HepG2 (cell line): Measurements from ENCODE around the gene CTDSP1. TPM values are rescaled to one million over a fixed set of nuclear protein-coding genes. Genes with fewer than 3 reads are reported as not detected.

Experiments used
- ATAC-seq: fragments of 200-7000 bp; cut with Tn5 transposase; 3 replicates; pipeline ENCODE4 v1.9.1; 2020; ENCODE audit warnings: mild to moderate bottlenecking, moderate library complexity
- BruUV-seq: library from RNA; stranded (reverse); fragments of 400-500 nt; replicated peaks from 2 replicates; lab custom pipeline; 2021; lab: Mats Ljungman, UMichigan
- CTCF ChIA-PET: fragments of 300-600 bp; formaldehyde crosslinking; extraction: SDS; loops from one replicate; lab custom pipeline; 2021; ENCODE audit warnings: low total read pairs, inconsistent platforms, low intra/inter-chr PET ratio; lab: Yijun Ruan, JAX
- POLR2A ChIA-PET: fragments of 350-600 bp; sonication (Branson Sonifier 250); formaldehyde crosslinking; loops from one replicate; lab custom pipeline; 2020; ENCODE audit warnings: antibody characterized with exemption, inconsistent platforms; lab: Yijun Ruan, JAX
- DNase-seq: peaks from one replicate; pipeline ENCODE4 v3.0.0-alpha.2; 2015; ENCODE audit warnings: low spot score
- FAIRE-seq: peaks from 3 replicates; lab custom pipeline; 2011; peaks lifted over from hg19 to GRCh38; lab: Jason Lieb, UNC
- H2AFZ ChIP-seq: one replicate; pipeline ENCODE4 v1.6.1; 2011; ENCODE audit warnings: low read length, inconsistent platforms
- H3K27ac ChIP-seq: fragments of 300-600 bp; 3 replicates; pipeline ENCODE4 v1.8.0; 2011; ENCODE audit warnings: mixed run types, mild to moderate bottlenecking, mixed read lengths, low read length, inconsistent platforms; ENCODE audit not compliant: insufficient read depth; ENCODE audit errors: extremely low read length
- H3K27me3 ChIP-seq, 2 experiments: fragments of 200-600 bp in 1 of 2; 2 replicates in 1 of 2; 3 replicates in 1 of 2; pipeline versions ENCODE4 v1.6.0 to v1.8.0; 2011; ENCODE audit warnings: low read length in 2 of 2, mild to moderate bottlenecking in 2 of 2, moderate library complexity in 2 of 2, inconsistent platforms in 1 of 2; ENCODE audit not compliant: insufficient read depth in 2 of 2, control insufficient read depth in 1 of 2
- H3K36me3 ChIP-seq, 2 experiments: fragments of 200-600 bp in 1 of 2; replicated peaks in 1 of 2; 2 replicates in 1 of 2; 3 replicates in 1 of 2; pipeline versions ENCODE4 v1.5.1 to v1.8.0; 2011; ENCODE audit warnings: low read length in 2 of 2, inconsistent platforms in 1 of 2; ENCODE audit not compliant: insufficient read depth in 2 of 2, control insufficient read depth in 1 of 2
- H3K4me1 ChIP-seq: 2 replicates; pipeline ENCODE4 v1.5.1; 2012; ENCODE audit warnings: low read length, inconsistent platforms; ENCODE audit not compliant: insufficient read depth
- H3K4me2 ChIP-seq: 2 replicates; pipeline ENCODE4 v1.6.0; 2011; ENCODE audit warnings: low read depth, low read length, inconsistent platforms
- H3K4me3 ChIP-seq, 3 experiments: fragments of 200-600 bp in 1 of 3; sonication (generic), shearing (Covaris generic) in 1 of 3; replicated peaks in 1 of 3; 2 replicates each; pipeline ENCODE4 v1.5.1; 2011 to 2016; ENCODE audit warnings: low read length in 3 of 3, inconsistent platforms in 2 of 3, low read depth in 2 of 3, mild to moderate bottlenecking in 2 of 3, control low read depth in 1 of 3, mixed read lengths in 1 of 3; ENCODE audit not compliant: insufficient read depth in 1 of 3
- H3K79me2 ChIP-seq: one replicate; pipeline ENCODE4 v1.6.1; 2011; ENCODE audit warnings: low read length, inconsistent platforms; ENCODE audit not compliant: insufficient read depth
- H3K9ac ChIP-seq: 2 replicates; pipeline ENCODE4 v1.6.0; 2011; ENCODE audit warnings: mild to moderate bottlenecking, low read depth, low read length, inconsistent platforms; ENCODE audit not compliant: insufficient read depth
- H3K9me3 ChIP-seq: 2 replicates; pipeline ENCODE4 v1.5.1; 2012; ENCODE audit warnings: mild to moderate bottlenecking, low read length
- H4K20me1 ChIP-seq: 2 replicates; pipeline ENCODE4 v1.6.0; 2011; ENCODE audit warnings: inconsistent platforms, mild to moderate bottlenecking, low read length, moderate library complexity; ENCODE audit not compliant: insufficient read depth
- CENPX ChIP-seq: sonication (generic); formaldehyde crosslinking; IDR thresholded peaks from 2 replicates; pipeline ENCODE4 v1.9.0; 2021; ENCODE audit warnings: mild to moderate bottlenecking, missing genetic modification reagents, moderate library complexity
- FOSL2 ChIP-seq: sonication (generic); formaldehyde crosslinking; IDR thresholded peaks from 2 replicates; pipeline ENCODE4 v1.4.0; 2020; ENCODE audit warnings: missing genetic modification reagents
- HES4 ChIP-seq: sonication (generic); formaldehyde crosslinking; IDR thresholded peaks from 2 replicates; pipeline ENCODE4 v1.9.0; 2021; ENCODE audit warnings: mild to moderate bottlenecking, missing genetic modification reagents, borderline replicate concordance
- HINFP ChIP-seq: sonication (generic); formaldehyde crosslinking; IDR thresholded peaks from 2 replicates; pipeline ENCODE4 v1.4.0; 2020; ENCODE audit warnings: low read depth, mild to moderate bottlenecking, missing genetic modification reagents
- KMT2A ChIP-seq: sonication (generic); formaldehyde crosslinking; IDR thresholded peaks from 2 replicates; pipeline ENCODE4 v1.4.0; 2020; ENCODE audit warnings: missing genetic modification reagents
- RFX3 ChIP-seq: IDR thresholded peaks from 2 replicates; pipeline ENCODE4 v1.6.1; 2016; ENCODE audit warnings: missing biosample characterization, missing genetic modification reagents
- TOE1 ChIP-seq: sonication (generic); formaldehyde crosslinking; IDR thresholded peaks from 2 replicates; pipeline ENCODE4 v1.4.0; 2020; ENCODE audit warnings: mild to moderate bottlenecking, missing genetic modification reagents
- U2AF1 ChIP-seq: fragments of 200-400 bp; formaldehyde crosslinking; optimal IDR thresholded peaks from 2 replicates; pipeline ENCODE3; 2017; ENCODE audit warnings: mild to moderate bottlenecking, low read depth, low read length
- ZIK1 ChIP-seq: sonication (generic); formaldehyde crosslinking; IDR thresholded peaks from 2 replicates; pipeline ENCODE4 v1.5.0; 2020; ENCODE audit warnings: mild to moderate bottlenecking, low read depth, missing genetic modification reagents, borderline replicate concordance
- ZNF142 ChIP-seq: sonication (generic); formaldehyde crosslinking; IDR thresholded peaks from 2 replicates; pipeline ENCODE4 v1.4.0; 2020; ENCODE audit warnings: missing genetic modification reagents
- ZNF746 ChIP-seq: sonication (generic); formaldehyde crosslinking; IDR thresholded peaks from 2 replicates; pipeline ENCODE4 v1.8.0; 2022; ENCODE audit warnings: mild to moderate bottlenecking, missing genetic modification reagents
- ZNF777 ChIP-seq: sonication (generic); formaldehyde crosslinking; IDR thresholded peaks from 2 replicates; pipeline ENCODE4 v1.4.0; 2020; ENCODE audit warnings: missing genetic modification reagents
- ZNF782 ChIP-seq: sonication (generic); formaldehyde crosslinking; IDR thresholded peaks from 2 replicates; pipeline ENCODE4 v1.4.0; 2020; ENCODE audit warnings: missing genetic modification reagents, mild to moderate bottlenecking, borderline replicate concordance
- WGBS: methylation state at CpG from one replicate; pipeline ENCODE4 v1.1.6; 2017; ENCODE audit warnings: low lambda C conversion rate; 5-methylcytosine and 5-hydroxymethylcytosine counted together
- in situ Hi-C: cut with HindIII; loops from 2 replicates; pipeline ENCODE4 v1.10.0; 2017; ENCODE audit warnings: low pct_unique_long_range_greater_than_20kb; ENCODE audit not compliant: extremely low pct_ligation_motif_present
- intact Hi-C: fragments of 100-400 bp; cut with micrococcal nuclease; formaldehyde crosslinking; loops from one replicate; pipeline ENCODE4 v1.10.0; 2022; ENCODE audit not compliant: unreplicated experiment
- polyA plus RNA-seq, 8 experiments: library from polyadenylated mRNA; depleted of rRNA in 3 of 8; stranded (reverse) in 7 of 8; unstranded in 1 of 8; fragments of >200 nt; fragmentation: Illumina TruSeq in 4 of 8; extraction: Trizol in 4 of 8; gene quantifications; 2 replicates each; pipeline versions ENCODE4 v1.2.1 to v1.2.3, GENCODE V29; 2011 to 2016; ENCODE audit warnings: low read depth in 4 of 8, missing spikeins in 1 of 8, mixed read lengths in 1 of 8; ENCODE audit not compliant: insufficient read depth in 1 of 8
- total RNA-seq, 5 experiments: library from RNA; depleted of rRNA; stranded (reverse); fragments of >200 nt; fragmentation: Illumina TruSeq; extraction: Trizol; gene quantifications; 2 replicates each; pipeline ENCODE4 v1.2.3, GENCODE V29; 2016; ENCODE audit warnings: low read depth in 1 of 5
- TF ChIP-seq, protein P1 (sequence below): sonication (generic); formaldehyde crosslinking; IDR thresholded peaks from 2 replicates; pipeline ENCODE4 v1.5.1; 2020; ENCODE audit warnings: missing genetic modification reagents, mild to moderate bottlenecking, borderline replicate concordance

Gene CTDSP1
- total and polyA plus RNA-seq, 2 of the 13 experiments (the other 11 are each of a cell fraction or from before 2014, with no cell fraction given): 91.0 to 268 TPM

DNA sequence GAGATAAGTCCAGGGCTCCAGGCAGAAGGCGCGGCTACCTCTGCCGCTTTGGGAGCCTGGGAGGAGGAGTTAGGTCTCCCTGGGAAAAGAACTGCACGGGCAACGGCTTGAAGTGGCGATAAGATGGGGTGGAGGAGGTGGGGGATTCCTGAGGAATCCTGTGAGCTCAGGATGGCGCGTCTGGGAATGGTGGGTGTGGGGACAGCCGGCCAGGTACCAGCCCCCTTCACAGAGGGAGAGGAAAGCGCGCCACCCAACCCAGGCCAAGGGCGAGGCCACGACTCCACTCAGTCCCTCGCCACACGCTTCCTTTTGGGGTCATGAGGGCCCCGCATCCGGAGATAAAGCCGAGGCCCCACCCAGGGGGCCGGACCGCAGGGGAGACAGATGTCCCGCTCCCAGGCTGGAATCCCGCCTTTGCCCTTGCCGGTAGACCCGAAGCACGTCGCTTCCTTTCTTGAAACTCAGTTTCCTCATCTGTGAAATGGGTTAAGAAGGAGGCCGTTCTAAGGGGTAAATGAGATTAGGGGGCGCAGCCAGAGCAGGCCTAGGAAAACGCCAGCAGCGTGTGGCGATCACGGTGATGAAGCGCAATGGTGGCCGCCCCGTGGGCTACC lies 1.7 kb upstream of the CTDSP1 start:
- Histone ChIP-seq H3K4me1 (peaks cover 55% of the 10 kb centered on the region), H3K4me2 (peak overlapping the region; percentile 98), H3K9ac (peak overlapping the region; percentile 97), H3K36me3 (peaks cover 15 to 20% of the 10 kb centered on the region in 2 experiments; a peak in 4 of 5 replicates), H3K4me3 (peak overlapping the region; percentile 71 to 97 (median 85)), H4K20me1 (no peaks in the 10 kb centered on the region), H3K27me3 (no peaks in the 10 kb centered on the region; a peak in 1 of 5 replicates), H3K79me2 (peaks cover 43% of the 10 kb centered on the region), H3K9me3 (no peaks in the 10 kb centered on the region), H3K27ac (peak overlapping the region; percentile 99), H2AFZ (no peak overlapping the region)
- WGBS: 1% methylated on average over 24 of the region's 35 CpGs
- DNase-seq: peak; percentile 90
- peak; percentile 12 for ATAC-seq
- intact Hi-C loops: loop anchor here (2.0 to 10.0 kb wide), 4 partner anchors 75 to 213 kb away; partner anchors contain the start of genes CNOT9, TMBIM1 and USP37
- in situ Hi-C loops: loop anchor here (5.0 kb wide), 1 partner anchor 106 kb away; the partner anchor contains the start of gene TMBIM1
- FAIRE-seq: peak; percentile 78
- BruUV-seq: no TSS peak
- ChIA-PET CTCF (no interaction called here), POLR2A (interaction anchor here (1.2 to 2.9 kb wide), 7 partner anchors 7 to 111 kb away, joined by 3 to 37 read pairs (median 9); partner anchors contain the start of genes CATIP and TMBIM1)
- TF ChIP-seq FOSL2 (CRISPR knock-in tag): peak; percentile 47; the same call in 1 of the 2 replicates
- TF ChIP-seq HINFP: peak; percentile 99
- TF ChIP-seq RFX3 (CRISPR knock-in tag): no peak
- TF ChIP-seq U2AF1: peak; percentile 57
- no peak; the same call in 1 of the 2 replicates for TF ChIP-seq ZNF782
- peak; percentile 61 for TF ChIP-seq ZNF777 (CRISPR knock-in tag)
- TF ChIP-seq ZIK1 (CRISPR knock-in tag): peak; percentile 55; the same call in 1 of the 2 replicates
- peak; percentile 79 for TF ChIP-seq KMT2A (CRISPR knock-in tag)
- TF ChIP-seq TOE1: no peak
- peak; percentile 91 for TF ChIP-seq ZNF746 (CRISPR knock-in tag)
- peak; percentile 54; the same call in 1 of the 2 replicates for TF ChIP-seq HES4 (CRISPR knock-in tag)
- TF ChIP-seq CENPX (CRISPR knock-in tag): no peak
- TF ChIP-seq ZNF142 (CRISPR knock-in tag): peak; percentile 55; the same call in 1 of the 2 replicates
- TF ChIP-seq, protein P1, sequence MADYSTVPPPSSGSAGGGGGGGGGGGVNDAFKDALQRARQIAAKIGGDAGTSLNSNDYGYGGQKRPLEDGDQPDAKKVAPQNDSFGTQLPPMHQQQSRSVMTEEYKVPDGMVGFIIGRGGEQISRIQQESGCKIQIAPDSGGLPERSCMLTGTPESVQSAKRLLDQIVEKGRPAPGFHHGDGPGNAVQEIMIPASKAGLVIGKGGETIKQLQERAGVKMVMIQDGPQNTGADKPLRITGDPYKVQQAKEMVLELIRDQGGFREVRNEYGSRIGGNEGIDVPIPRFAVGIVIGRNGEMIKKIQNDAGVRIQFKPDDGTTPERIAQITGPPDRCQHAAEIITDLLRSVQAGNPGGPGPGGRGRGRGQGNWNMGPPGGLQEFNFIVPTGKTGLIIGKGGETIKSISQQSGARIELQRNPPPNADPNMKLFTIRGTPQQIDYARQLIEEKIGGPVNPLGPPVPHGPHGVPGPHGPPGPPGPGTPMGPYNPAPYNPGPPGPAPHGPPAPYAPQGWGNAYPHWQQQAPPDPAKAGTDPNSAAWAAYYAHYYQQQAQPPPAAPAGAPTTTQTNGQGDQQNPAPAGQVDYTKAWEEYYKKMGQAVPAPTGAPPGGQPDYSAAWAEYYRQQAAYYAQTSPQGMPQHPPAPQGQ (CRISPR knock-in tag): no peak
